ENCODE results near the gene ARFRP1.
A peak's percentile ranks its signal among the peaks of the same experiment; 100 is the strongest.

ARFRP1 gene

GRCh38 chr20:63743210-63743970, 35.6 kb upstream of the ARFRP1 start:
- no peak for DNase-seq

GRCh38 chr20:63742381-63743024, 34.7 kb upstream of the ARFRP1 start:
- DNase-seq, result no peak

- no peak for DNase-seq
Observed at GRCh38 chr20:63741676-63742380, 34.1 kb upstream of the ARFRP1 start.

GRCh38 chr20:63741354-63741675, 33.5 kb upstream of the ARFRP1 start:
- no peak for DNase-seq

- peak; percentile 85 for DNase-seq
Observed at GRCh38 chr20:63740627-63741353, 33.0 kb upstream of the ARFRP1 start.

- DNase-seq, result peak; percentile 18
Observed at GRCh38 chr20:63740070-63740626, 32.4 kb upstream of the ARFRP1 start.

GRCh38 chr20:63739130-63740069, 31.6 kb upstream of the ARFRP1 start, which contains the start of gene SLC2A4RG:
Gene SLC2A4RG, plus strand, starts transcription at chr20:63739776. Its CDS starts 137 bp downstream, at chr20:63739913.
- peak; percentile 80 for DNase-seq

GRCh38 chr20:63738687-63739129, 30.9 kb upstream of the ARFRP1 start:
- DNase-seq, result no peak

GRCh38 chr20:63737945-63738686, 30.3 kb upstream of the ARFRP1 start:
- no peak for DNase-seq

- DNase-seq, result no peak
Observed at GRCh38 chr20:63737695-63737944, 29.8 kb upstream of the ARFRP1 start.

- no peak for DNase-seq
Observed at GRCh38 chr20:63736893-63737694, 29.3 kb upstream of the ARFRP1 start.

- no peak for DNase-seq
Observed at GRCh38 chr20:63735859-63736718, 28.3 kb upstream of the ARFRP1 start, which contains the start of gene LIME1. Gene LIME1, plus strand, starts transcription at chr20:63736664. Its CDS starts 886 bp downstream, at chr20:63737550.

- DNase-seq, result no peak
Observed at GRCh38 chr20:63734946-63735858, 27.4 kb upstream of the ARFRP1 start.

GRCh38 chr20:63734111-63734945, 26.6 kb upstream of the ARFRP1 start:
- DNase-seq, result no peak

GRCh38 chr20:63733579-63734081, 25.9 kb upstream of the ARFRP1 start:
- no peak for DNase-seq

- no peak for DNase-seq
Observed at GRCh38 chr20:63733117-63733516, 25.3 kb upstream of the ARFRP1 start.

All from HCEC 1CT (cell line).